HG03378 (cell line): Measurements from ENCODE around the gene CRTC1.

Experiments used
- ATAC-seq: cut with Tn5 transposase; IDR thresholded peaks from one replicate; pipeline ENCODE4 v1.9.1; 2021; ENCODE audit warnings: mild to moderate bottlenecking, moderate library complexity; ENCODE audit not compliant: unreplicated experiment

The CRTC1 gene

DNA sequence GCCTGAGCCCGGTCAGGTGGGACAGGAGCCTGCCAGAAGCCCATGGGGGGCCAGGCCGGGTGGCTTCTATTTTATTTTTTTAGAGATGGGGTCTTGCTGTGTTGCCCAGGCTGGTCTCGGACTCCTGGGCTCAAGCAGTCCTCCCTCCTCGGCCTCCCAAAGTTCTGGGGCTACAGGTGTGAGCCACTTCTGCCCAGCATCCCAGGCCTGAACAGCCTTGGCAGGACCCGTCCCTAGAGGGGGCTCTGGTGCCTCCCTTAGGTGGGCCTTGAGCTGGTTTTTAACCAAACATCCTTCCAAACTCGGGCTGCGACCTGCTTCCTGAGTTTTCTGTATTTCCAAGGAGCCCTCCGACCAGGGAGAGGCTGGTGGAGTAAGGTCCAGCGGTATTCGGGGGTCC lies 97.2 kb downstream of the CRTC1 start:
- ATAC-seq, result no peak

DNA sequence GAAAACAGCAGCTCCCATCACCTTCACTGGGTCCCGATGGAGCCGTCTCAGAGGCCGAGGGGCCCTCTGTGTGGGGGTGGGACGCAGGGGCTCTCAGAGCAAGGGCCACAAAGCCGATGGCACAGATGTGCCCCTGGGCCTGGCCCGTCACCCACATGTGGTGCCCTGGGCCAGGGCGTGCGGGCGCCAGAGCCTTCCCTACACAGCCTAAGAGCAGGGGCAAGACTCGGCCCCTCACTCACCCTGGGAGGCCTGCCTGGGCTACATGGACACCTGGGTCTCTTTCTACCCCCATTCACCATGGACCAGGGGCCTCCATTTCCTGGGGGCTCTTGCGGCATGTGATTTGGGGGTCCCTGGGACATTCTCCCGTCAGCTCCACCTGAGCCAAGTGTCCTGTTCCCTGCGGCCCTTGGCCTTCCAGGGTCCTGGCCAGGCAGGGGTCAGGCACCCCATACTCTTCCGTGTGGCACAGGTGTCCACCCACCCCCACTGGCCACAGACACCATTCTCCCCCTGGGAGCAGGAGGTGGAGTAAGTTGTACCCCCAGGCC lies 97.6 kb downstream of the CRTC1 start:
- no peak for ATAC-seq

DNA sequence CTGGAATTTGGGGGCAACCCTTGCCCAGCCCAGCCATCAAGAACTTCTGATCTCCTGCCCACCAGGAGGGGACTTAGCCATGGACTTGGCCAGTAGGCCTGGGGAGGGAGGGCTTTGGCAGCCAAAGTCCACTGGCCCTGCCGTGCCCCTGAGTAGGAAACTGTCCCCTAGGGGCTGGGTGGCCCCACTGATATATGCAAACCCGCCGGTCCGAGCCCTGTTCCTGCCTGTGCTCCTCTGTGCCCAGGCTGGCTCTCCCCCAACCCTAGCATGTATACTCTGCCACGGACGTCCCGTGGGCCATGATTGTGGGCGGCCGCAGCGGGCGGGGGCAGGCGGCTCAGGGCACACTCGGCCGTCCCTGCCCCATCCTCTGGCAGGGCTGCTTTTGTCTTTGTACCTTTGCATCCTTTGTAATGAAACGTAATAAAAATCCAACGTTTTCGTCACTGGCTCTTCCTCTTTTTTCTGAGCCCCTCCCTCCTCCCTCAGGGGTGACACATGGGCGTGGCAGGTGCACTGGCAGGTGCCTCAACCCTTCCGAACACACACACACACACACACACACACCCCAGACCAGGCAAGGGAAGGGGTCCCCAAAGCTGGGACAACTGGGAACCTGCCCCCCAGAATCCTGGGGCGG lies 98.5 kb downstream of the CRTC1 start:
- ATAC-seq, result no peak

DNA sequence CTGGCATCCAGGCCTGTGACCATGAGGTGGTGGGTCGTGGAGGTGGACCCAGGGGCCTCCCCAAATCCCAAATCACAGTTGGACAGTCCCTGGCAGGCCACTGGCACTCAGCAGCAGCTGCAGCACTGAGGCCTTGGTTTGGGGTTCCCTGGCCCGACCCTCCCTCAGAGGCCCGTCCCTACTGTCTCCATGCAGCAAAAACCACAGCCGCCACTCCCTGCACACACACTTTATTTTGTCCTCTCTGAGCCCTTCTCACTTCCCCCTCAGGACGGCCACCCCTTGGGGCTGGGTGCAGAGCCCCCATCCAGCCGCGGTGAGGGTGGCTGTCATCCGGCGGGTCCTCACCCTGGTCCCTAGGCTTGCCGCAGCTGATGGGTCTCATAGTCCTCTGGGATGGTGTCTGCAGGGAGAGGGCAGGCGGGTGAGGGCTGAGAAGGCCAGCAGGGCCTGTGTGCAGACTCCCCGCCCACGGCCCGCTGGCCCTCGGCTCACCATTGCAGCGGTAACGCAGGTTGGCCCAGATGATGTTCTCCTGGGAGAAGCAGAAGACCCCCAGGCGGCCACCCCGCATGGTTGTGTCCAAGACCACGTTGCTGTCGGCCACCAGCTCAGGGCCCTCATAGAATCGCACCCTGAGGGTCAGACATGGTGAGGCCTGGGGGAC lies 99.2 kb downstream of the CRTC1 start:
- no peak for ATAC-seq

DNA sequence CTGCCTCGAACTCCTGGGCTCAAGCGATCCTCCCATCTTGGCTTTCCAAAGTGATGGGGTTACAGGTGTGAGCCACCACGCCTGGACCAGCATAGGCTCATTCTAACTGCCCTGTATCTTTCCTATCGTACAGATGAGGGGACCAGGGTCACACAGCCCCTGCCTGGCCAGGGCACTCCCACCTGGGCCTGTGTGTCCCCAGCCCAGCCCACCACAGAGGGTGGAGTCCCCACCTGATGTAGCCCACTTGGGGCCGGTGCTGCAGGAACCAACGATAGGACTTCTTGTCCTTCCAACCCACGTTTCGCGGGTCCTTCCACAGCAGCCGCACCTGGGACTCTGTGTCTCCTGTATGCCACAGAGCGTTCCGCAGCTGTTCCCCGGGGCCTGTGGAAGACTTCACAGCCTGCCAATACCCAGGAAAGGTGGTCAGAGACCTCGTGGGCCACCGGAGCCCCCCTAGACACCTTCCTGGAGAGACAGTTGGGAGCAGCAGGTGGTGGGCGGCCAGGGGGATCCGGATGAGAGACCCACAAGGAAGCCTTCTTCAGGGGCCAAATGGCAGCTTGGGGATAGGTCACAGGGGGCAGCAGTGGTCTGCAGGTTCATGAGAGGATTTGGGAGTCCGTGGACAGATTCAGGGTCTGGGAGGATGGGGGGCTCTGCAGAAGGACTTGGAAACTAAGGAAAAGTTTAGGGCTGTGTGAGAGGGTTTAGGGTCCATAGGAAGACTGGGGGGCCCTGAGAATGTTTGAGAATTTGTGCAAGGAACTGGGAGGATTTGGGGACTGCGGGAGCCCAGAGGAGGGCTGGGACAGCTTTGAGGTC lies 100.7 kb downstream of the CRTC1 start:
- no peak for ATAC-seq

DNA sequence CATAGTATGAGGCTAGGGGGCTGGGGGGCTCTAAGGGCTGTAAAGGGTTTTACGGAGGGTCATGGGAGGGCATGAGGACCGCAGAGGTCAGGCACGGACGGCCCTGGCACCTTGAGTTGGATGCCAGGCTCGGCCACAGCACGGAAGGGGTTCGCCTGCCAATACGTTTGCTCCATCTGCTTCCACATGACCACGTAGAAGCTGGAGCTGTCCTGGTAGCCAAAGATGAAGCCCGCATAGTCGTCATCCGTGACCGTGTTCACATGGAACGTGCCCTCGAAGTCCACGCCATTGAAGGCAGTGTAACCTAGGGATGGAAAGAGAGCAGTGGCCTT lies 101.3 kb downstream of the CRTC1 start:
- ATAC-seq, result no peak

DNA sequence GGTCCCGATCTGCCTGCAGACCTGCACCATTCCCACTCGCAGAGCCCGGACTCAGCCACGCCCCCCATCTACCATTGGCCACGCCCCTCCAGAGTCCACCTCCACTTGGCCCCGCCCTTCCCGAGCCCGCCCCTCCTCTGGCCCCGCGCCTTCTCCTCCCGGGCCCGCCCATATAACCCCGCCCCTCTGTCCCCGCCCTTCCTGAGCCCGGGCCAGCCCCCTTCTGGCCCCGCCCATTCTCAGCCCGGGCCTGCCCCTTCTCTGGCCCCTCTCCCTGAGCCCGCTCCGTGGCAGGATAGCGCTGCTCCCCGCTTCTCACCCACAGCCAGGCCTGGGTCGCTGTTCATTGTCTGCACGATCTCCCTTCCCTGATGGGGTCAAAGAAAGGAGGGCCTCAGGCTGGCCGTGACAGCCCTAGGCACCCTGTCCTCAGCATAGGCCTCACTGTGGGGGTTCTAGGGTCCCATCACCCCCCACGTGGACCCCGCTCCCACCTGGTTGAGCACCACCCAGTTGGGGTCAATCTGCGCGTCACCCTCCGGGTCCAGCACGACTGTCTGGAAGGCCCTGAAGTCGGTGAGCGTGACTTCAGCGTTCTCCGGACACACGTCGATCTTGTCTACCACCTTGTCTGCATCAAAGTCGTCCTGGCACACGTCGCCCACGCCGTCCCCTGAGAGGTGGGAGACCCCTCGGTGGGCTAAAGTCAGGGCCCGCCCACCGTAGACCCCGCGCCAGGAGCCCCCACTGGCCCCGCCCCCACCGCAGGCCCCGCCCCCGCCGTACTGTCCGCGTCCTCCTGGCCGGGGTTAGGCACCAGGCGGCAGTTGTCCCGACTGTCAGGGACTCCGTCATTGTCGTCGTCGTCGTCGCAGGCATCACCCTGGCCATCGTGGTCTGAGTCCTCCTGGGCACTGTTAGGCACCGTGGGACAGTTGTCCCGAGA lies 102.0 kb downstream of the CRTC1 start:
- ATAC-seq, result no peak

DNA sequence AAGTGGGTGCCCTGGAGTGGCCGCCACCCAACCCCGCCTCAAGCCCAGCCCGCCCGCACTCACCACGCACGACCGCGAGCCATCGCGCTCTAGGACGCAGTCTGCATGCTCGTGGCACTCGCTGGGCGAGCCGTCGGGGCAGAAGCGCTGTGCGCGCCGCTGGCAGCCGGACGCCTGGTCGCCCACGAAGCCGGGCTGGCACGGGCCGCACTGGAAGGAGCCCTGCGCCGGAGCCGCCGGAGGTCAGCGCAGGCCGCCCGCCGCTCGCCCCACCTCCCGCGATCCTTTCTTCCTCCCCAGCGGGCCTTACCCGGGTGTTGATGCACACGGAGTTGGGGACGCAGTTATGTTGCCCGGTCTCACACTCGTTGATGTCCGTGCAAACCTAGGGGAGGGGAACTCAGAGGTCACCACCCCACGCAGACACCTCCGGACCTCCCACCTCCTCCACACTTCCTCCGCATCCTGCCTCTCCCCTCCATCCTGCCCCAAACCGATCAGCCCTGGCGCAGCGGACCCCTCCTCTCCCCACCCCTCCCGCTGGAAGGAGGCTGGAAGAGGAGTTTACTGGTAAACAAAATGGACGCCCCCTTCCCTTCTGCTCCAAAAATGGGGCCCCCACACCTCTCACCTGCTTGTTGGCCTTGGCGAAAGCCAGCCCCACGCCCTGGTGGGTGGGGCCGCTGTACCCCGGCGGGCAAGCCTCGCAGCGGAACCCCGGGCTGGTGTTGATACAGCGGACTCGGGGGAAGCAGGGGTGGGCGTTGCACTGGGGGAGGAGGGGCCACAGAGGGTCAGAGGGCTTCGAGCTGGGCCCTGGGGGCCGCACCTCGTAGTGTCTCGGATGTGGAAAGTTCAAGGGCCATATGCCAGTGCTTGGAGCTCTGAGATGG lies 105.3 kb downstream of the CRTC1 start:
- no peak for ATAC-seq

DNA sequence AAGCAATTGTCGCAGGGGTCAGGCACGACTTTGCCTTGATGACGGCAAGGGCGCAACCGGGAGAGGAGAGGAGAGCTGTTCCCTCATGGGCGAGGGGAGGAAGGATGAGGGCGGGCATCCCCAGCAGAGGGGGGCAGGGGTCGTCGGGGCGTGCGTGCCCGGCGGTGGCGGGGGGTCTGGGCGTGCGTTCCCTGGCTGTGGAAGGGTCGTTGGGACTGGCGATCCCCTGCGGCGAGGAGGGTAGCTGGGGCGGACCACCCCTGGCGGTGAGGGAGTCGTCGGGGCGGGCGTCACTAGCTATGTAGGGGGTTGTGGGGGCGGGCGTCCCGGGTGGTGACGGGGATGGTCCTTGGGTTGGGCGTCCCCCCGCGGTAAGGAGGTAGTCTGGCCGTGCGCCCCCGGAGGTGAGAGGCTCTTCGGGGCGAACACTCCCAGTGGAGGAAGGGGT lies 106.0 kb downstream of the CRTC1 start:
- no peak for ATAC-seq

DNA sequence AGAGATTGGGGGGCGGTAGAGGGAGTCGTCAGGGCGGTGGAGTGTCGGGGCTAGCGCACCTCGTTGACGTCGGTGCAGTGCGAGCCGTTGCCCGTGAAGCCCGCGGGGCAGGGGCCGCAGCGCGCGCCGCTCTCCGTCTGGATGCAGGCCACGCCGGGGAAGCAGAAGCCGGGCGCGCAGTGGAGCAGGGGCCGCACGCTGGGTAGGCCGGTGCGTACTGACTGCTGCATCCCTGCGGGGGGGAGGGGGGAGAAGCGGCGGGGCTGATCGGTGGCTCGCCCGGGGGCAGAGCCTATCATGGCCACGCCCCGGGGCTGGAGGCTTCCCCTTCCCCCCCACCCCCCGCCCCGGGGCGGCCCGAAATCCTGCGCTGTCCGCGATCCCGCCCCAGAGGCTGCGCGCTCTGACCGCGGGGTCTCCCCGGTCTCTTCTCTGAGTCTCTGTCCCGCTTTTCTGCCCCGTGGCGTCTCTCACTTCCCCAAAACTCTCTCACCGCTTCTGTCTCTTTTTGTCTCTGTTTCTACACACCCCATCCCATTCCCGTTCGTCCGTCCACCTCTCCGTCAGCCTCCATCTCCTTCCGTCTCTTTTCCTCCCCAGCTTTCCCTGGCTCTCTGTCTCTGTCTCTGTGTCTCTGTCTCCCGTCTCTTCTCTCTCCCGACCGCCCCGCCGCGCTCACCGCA lies 106.5 kb downstream of the CRTC1 start:
- ATAC-seq, result no peak

DNA sequence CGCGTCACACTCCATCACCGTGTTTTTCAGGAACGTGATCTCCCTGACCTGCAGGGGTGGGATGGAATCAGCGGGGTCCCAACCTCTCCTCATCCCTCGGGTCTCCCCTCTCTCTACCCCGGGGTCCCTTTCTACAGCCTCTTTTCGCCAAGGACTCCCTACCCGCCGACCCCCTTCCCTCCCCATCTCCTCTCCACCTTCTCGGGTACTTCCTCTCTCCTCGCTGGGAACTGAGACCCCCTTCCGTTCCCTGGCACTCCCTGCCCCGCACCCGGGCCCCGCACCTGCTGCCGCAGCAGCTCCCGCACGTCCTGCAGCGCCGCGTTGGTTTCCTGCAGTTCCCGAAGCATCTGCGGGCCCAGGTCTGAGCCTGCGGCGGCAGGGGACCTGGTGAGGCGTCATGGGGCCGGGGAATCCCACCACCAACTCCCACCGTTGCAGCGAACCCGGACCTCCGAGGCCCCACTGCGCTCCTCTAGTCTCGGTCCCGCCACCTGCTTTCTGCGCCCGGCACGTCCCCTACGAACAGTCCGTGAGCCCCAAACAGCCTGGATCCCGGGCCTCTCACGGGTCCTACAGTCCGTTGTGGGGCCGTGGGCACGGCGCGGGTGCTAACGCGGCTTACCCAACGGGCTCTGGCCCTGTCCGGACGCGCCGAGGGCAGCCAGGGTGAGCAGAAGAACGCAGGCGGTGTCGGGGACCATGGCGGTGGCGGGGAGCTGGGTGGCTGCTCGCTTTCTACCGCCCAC lies 107.3 kb downstream of the CRTC1 start, which contains the start of gene COMP:
TSS of gene COMP (minus strand) at position 740 of the 749 bp plus-strand sequence. CDS start at position 704, 36 bp downstream.
- no peak for ATAC-seq

DNA sequence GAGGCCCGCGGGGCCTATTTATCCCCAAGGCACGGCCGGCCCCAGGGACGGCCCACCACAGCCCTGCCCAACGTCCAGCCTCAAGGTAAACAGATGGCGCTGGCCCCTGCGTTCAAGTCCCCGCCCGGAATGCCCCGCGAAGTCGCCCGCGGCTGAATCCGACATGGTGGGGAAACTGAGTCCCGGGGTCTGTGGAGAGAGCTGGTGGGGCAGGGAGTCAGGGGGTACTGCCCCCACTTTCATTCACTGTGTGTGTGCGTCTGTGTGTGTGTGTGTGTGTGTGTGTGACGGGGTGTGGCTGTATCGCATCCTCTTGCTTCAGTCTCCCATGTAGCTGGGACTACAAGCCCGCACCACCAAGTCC lies 107.8 kb downstream of the CRTC1 start:
- ATAC-seq, result no peak

DNA sequence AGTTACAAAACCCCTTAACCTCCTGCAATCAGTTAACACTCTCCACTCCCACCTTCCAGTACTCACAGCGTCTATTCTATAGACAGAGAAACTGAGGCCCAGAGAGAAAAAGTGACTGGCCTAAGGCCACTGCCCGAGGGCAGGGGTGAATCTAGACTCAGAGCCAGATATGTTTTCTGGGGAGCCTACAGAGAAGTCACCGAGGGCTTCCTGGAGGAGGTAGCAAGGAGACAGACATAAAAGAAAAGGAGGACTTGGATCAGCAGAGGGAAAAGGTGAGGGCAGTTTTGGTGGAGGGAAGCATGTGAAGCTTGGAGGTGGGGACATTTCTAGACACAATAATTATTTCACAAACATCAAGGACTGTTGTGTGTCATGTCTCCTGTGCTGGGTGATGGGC lies 109.2 kb downstream of the CRTC1 start:
- ATAC-seq, result no peak

DNA sequence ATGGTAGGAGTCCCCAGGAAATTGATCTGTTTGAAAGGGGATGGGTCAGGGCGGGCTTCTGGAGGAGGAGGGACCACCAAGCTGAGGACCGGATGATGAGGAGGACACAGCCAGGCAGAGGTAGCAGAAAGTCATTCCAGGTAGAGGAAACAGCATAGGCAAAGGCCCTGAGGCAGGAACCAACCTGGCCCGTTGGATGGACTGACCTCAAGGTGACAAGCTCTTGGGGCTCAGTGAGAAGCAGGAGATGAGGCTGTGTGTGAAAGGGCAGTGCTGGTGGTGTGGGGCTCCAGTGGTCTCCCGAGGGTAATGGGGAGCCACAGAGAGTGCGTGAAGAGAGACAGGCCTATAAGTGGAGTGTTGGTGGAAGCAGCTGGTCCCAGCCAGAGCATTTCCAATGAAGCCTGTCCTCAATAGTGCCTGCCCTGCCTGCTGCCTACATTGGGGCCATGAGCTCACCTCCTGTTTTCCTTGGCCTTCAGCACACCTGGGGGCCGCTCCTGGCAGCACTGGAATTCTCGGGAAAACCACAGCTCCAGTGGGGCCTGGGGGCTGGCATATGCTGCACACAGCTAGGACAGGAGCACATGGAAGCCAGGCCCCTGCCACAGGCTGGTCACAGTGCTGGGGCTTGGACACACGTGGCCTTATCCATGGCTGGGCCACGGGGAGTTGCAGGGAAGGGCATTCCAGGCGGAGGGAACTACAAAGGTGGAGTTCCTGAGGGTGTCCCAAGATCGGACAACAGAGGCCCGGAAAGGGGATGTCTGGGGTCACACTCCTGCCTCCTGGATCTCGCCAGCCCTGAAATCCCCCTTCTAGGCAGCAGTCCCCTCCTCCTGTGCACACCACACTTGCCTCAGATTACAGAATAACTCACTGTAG lies 109.9 kb downstream of the CRTC1 start:
- ATAC-seq, result no peak

DNA sequence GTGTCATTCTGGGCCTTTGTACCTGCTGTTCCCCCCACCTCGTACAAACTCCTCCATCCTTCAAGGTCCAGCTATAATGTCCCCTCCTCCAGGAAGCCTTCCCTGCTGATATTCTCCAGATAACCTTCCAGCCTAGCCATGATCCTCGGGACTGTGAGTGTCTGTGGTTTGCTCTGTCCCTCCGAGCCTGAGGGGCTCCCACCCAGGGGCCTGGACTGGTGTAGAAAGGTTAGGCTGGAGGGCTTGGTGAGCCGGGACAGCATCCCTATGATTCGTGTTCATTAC lies 110.5 kb downstream of the CRTC1 start:
- no peak for ATAC-seq

DNA sequence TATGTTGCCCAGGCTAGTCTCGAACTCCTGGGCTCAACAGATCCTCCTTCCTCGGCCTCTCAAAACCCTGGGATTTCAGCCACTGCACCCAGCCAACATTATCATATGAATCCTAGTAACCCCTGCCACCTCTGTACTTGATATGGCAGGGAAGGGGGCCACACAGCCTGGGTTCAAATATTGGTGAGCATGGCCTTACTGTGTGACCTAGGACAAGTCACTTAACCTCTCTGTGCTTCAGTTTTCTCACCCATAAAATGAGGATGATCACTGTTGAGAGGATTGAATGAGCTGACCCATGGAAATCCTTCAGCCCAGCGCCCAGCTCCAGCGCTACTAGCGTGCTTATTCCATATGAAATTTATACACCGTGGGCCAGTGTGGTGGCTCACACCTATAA lies 111.2 kb downstream of the CRTC1 start:
- no peak for ATAC-seq

DNA sequence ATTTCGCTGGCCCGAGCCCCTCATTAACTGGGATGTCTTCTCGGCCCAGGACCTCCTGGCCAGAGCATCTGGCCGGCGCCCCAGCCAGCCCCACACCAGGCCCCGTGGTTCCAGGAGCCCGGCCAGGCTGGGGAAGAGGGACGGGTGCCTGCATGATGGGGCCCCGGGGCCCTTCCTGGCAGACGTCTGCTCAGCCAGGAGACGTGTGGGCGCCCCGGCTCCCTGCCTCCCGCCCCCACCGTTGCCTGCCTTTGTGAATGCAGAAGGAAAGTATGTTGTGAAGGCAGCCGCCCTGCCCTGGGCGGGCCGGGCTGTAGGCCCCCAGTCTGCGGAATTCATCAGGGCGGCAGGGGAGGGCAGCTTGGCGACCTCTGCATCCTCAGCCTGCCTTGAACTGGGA lies 112.1 kb downstream of the CRTC1 start:
- no peak for ATAC-seq

DNA sequence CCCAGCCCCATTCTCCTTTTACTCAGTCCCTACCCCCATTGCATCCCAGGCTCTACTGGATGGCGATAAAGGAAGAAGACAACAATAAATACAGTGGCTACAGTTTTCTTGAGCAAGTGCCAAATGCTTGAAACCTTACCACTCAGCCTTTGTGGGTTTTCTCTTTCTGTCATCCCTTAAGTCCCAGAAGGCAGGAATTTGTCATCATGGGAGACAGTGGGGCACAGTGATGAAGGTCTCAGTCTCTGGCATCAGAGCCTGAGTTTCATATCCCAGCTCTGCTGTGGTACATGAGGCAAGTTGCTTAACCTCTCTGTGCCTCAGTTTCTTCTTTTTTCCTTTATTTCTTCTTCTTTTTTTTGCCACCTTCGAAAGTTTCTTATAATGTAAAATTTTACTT lies 112.8 kb downstream of the CRTC1 start:
- no peak for ATAC-seq
